GM21717 (cell line): Measurements from ENCODE around the gene CACNB1.
"Not testable (repeated sequence)": the region's sequence is repeated elsewhere in the genome, so short reads cannot be mapped to it uniquely, and the experiment has no call there.

ENCODE experiments used
- ATAC-seq: cut with Tn5 transposase; IDR thresholded peaks from one replicate; pipeline ENCODE4 v1.9.1; 2021; ENCODE audit warnings: mild to moderate bottlenecking, moderate library complexity; ENCODE audit not compliant: unreplicated experiment

CACNB1 gene

GRCh38 chr17:39177256-39177655 lies 20.2 kb downstream of the CACNB1 start:
- no peak for ATAC-seq

- no peak for ATAC-seq
Observed at GRCh38 chr17:39175695-39176093, 21.8 kb downstream of the CACNB1 start.

GRCh38 chr17:39174920-39175694 lies 22.4 kb downstream of the CACNB1 start:
- no peak for ATAC-seq

GRCh38 chr17:39173526-39174274 lies 23.8 kb downstream of the CACNB1 start:
- ATAC-seq = no peak

- no peak for ATAC-seq
Observed at GRCh38 chr17:39173080-39173479, 24.4 kb downstream of the CACNB1 start.

- ATAC-seq = no peak
Observed at GRCh38 chr17:39171933-39172332, 25.5 kb downstream of the CACNB1 start.

GRCh38 chr17:39170558-39170957 lies 26.9 kb downstream of the CACNB1 start:
- no peak for ATAC-seq

- no peak for ATAC-seq
Observed at GRCh38 chr17:39170109-39170508, 27.4 kb downstream of the CACNB1 start.

- no peak for ATAC-seq
Observed at GRCh38 chr17:39169518-39169917, 28.0 kb downstream of the CACNB1 start.

GRCh38 chr17:39169101-39169500 lies 28.4 kb downstream of the CACNB1 start:
- no peak for ATAC-seq

- not testable (repeated sequence) for ATAC-seq
Observed at GRCh38 chr17:39168503-39168902, 29.0 kb downstream of the CACNB1 start.

- ATAC-seq = no peak
Observed at GRCh38 chr17:39167476-39167875, 30.0 kb downstream of the CACNB1 start.

GRCh38 chr17:39166437-39167335 lies 30.8 kb downstream of the CACNB1 start:
- no peak for ATAC-seq

- no peak for ATAC-seq
Observed at GRCh38 chr17:39165841-39166349, 31.6 kb downstream of the CACNB1 start, which contains the start of gene ARL5C. Gene ARL5C (minus strand): TSS chr17:39166161. CDS start chr17:39165760, 401 bp downstream.

- ATAC-seq = no peak
Observed at GRCh38 chr17:39165178-39165840, 32.2 kb downstream of the CACNB1 start.

GRCh38 chr17:39164675-39165143 lies 32.8 kb downstream of the CACNB1 start:
- ATAC-seq = peak; percentile 79

- ATAC-seq = no peak
Observed at GRCh38 chr17:39161962-39162361, 35.5 kb downstream of the CACNB1 start.

- no peak for ATAC-seq
Observed at GRCh38 chr17:39158623-39159022, 38.8 kb downstream of the CACNB1 start.

GRCh38 chr17:39156491-39156890 lies 41.0 kb downstream of the CACNB1 start:
- ATAC-seq = no peak

GRCh38 chr17:39155654-39156053 lies 41.8 kb downstream of the CACNB1 start:
- no peak for ATAC-seq
